Hypothalamus (tissue), 51 donors: ENCODE data around the gene SNHG17.
A peak's percentile ranks its signal among the peaks of the same experiment; 100 is the strongest.
"Not testable (repeated sequence)": the region's sequence is repeated elsewhere in the genome, so short reads cannot be mapped to it uniquely, and the experiment has no call there.

Source experiments
- DNase-seq, 51 donors: peaks; one replicate each; lab custom pipeline; 2025; lab: John Stamatoyannopoulos, UW

Gene SNHG17

GRCh38 chr20:38421915-38422314 is 13.2 kb downstream of the SNHG17 start:
- no peak for DNase-seq

GRCh38 chr20:38420388-38421085 is 14.6 kb downstream of the SNHG17 start:
- DNase-seq = peak in 3 of 51 donors; percentile 6 to 18 (median 13)

- DNase-seq = peak in 22 of 51 donors; percentile 6 to 58 (median 28)
Measured at GRCh38 chr20:38418509-38419204, 16.5 kb downstream of the SNHG17 start.

- no peak for DNase-seq
Measured at GRCh38 chr20:38414769-38415450, 20.2 kb downstream of the SNHG17 start.

GRCh38 chr20:38412877-38413577 is 22.1 kb downstream of the SNHG17 start:
- DNase-seq = peak in 9 of 51 donors; percentile 11 to 39 (median 29)

- not testable (repeated sequence) for DNase-seq
Measured at GRCh38 chr20:38407822-38408221, 27.3 kb downstream of the SNHG17 start.

GRCh38 chr20:38407321-38407720 is 27.8 kb downstream of the SNHG17 start:
- no peak for DNase-seq

GRCh38 chr20:38406476-38406875 is 28.7 kb downstream of the SNHG17 start:
- DNase-seq = peak in 4 of 51 donors; percentile 5 to 18 (median 8)

- DNase-seq = no peak
Measured at GRCh38 chr20:38405132-38405531, 30.0 kb downstream of the SNHG17 start.

GRCh38 chr20:38404016-38404415 is 31.1 kb downstream of the SNHG17 start:
- DNase-seq = no peak

- no peak for DNase-seq
Measured at GRCh38 chr20:38402816-38403215, 32.3 kb downstream of the SNHG17 start.

- no peak for DNase-seq
Measured at GRCh38 chr20:38402089-38402488, 33.0 kb downstream of the SNHG17 start.

GRCh38 chr20:38395751-38396395 is 39.3 kb downstream of the SNHG17 start:
- DNase-seq = not testable (repeated sequence)

- DNase-seq = no peak
Measured at GRCh38 chr20:38395165-38395564, 40.0 kb downstream of the SNHG17 start.

- no peak for DNase-seq
Measured at GRCh38 chr20:38393259-38393658, 41.9 kb downstream of the SNHG17 start.

- DNase-seq = no peak
Measured at GRCh38 chr20:38392356-38392755, 42.8 kb downstream of the SNHG17 start.

- DNase-seq = peak in 1 of 51 donors; percentile 0
Measured at GRCh38 chr20:38387953-38388352, 47.2 kb downstream of the SNHG17 start.

- no peak for DNase-seq
Measured at GRCh38 chr20:38386851-38387250, 48.3 kb downstream of the SNHG17 start.

- DNase-seq = no peak
Measured at GRCh38 chr20:38386004-38386403, 49.1 kb downstream of the SNHG17 start.

GRCh38 chr20:38383147-38383546 is 52.0 kb downstream of the SNHG17 start:
- no peak for DNase-seq
